ENCODE measurements around the gene ABCC9.
"Not testable (repeated sequence)": the region's sequence is repeated elsewhere in the genome, so short reads cannot be mapped to it uniquely, and the experiment has no call there.

Gene ABCC9

DNA sequence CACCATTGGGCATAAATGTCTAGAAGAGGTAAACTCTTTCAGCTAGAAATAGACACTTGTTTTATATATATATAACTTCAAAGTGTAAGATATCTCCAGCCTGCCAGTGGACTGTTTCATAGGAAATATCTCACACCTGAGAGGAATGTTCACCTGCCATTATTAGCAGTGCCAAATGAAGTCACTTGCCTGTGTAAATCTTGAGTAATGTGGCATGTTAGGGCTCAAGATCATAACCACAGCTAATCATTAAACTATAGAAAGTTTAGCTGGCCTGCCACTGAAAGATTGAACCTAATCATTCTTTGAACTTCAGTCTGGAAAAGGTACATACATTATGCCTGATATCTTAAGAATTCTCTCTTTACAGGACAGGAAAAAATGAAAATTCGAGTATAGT is 141.2 kb downstream of the ABCC9 start:
- no peaks in the 10 kb centered on the region for H3K9me3 ChIP-seq (ENCODE audit: insufficient read depth, low read length)
- no peaks in the 10 kb centered on the region for H3K79me2 ChIP-seq (ENCODE audit: insufficient read depth, low read length)
- no peaks in the 10 kb centered on the region for H3K27me3 ChIP-seq (ENCODE audit: low read length)
- no peak overlapping the region for H3K4me3 ChIP-seq (ENCODE audit: insufficient read depth, low read length, poor library complexity, severe bottlenecking)
- H3K9me2 ChIP-seq (replicated peaks; ENCODE audit: insufficient read depth, low read length): no peaks in the 10 kb centered on the region
- TF ChIP-seq EZH2phosphoT487 (conservative IDR thresholded peaks at IDR 0.05; ENCODE audit: low read length): no peak
- TF ChIP-seq, protein P1, sequence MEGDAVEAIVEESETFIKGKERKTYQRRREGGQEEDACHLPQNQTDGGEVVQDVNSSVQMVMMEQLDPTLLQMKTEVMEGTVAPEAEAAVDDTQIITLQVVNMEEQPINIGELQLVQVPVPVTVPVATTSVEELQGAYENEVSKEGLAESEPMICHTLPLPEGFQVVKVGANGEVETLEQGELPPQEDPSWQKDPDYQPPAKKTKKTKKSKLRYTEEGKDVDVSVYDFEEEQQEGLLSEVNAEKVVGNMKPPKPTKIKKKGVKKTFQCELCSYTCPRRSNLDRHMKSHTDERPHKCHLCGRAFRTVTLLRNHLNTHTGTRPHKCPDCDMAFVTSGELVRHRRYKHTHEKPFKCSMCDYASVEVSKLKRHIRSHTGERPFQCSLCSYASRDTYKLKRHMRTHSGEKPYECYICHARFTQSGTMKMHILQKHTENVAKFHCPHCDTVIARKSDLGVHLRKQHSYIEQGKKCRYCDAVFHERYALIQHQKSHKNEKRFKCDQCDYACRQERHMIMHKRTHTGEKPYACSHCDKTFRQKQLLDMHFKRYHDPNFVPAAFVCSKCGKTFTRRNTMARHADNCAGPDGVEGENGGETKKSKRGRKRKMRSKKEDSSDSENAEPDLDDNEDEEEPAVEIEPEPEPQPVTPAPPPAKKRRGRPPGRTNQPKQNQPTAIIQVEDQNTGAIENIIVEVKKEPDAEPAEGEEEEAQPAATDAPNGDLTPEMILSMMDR (IDR thresholded peaks at IDR 0.05; ENCODE audit: insufficient read depth, low read length, poor library complexity, severe bottlenecking): no peak
- no peaks in the 10 kb centered on the region for H3F3A ChIP-seq (ENCODE audit: insufficient read depth)
- no peak overlapping the region for H3K9ac ChIP-seq (ENCODE audit: low read length)
- no peaks in the 10 kb centered on the region for H3K36me3 ChIP-seq (ENCODE audit: low read length)
- H4K20me1 ChIP-seq (ENCODE audit: low read depth, low read length): no peaks in the 10 kb centered on the region
- no peak overlapping the region for H2AFZ ChIP-seq (ENCODE audit: low read depth, low read length, severe bottlenecking)
- no peak overlapping the region for H3K4me2 ChIP-seq (ENCODE audit: low read depth, low read length, poor library complexity, severe bottlenecking)
- H3K27ac ChIP-seq (ENCODE audit: low read depth, low read length): no peak overlapping the region

DNA sequence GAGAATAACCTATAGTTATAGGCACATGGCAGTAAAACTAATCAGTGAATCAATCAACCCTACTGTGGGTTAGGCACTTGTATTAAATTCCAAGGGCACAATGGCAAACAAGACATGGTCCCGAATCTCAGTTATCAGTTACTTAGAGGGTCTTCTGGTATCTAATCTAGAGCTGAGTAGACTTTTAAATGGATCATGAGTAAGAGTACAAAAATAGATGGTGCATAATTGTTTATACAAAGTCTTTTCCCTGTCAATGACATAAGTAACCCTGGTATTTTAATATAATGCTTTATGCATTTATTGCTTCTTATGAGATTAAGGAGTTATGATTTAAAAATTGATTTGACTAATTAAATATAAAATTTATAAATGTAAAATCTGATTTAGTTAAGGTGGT is 143.7 kb downstream of the ABCC9 start:
- H3K4me3 ChIP-seq (ENCODE audit: insufficient read depth, low read length, poor library complexity, severe bottlenecking): no peak overlapping the region
- H3K9ac ChIP-seq (ENCODE audit: low read length): no peak overlapping the region
- no peaks in the 10 kb centered on the region for H3K79me2 ChIP-seq (ENCODE audit: insufficient read depth, low read length)
- H4K20me1 ChIP-seq (ENCODE audit: low read depth, low read length): no peaks in the 10 kb centered on the region
- H3K27me3 ChIP-seq (ENCODE audit: low read length): no peaks in the 10 kb centered on the region
- H3K4me2 ChIP-seq (ENCODE audit: low read depth, low read length, poor library complexity, severe bottlenecking): no peak overlapping the region
- H3K27ac ChIP-seq (ENCODE audit: low read depth, low read length): no peak overlapping the region
- no peaks in the 10 kb centered on the region for H3K9me3 ChIP-seq (ENCODE audit: insufficient read depth, low read length)
- H3K36me3 ChIP-seq (ENCODE audit: low read length): no peaks in the 10 kb centered on the region
- no peak overlapping the region for H2AFZ ChIP-seq (ENCODE audit: low read depth, low read length, severe bottlenecking)
- TF ChIP-seq, protein P1 (IDR thresholded peaks at IDR 0.05; ENCODE audit: insufficient read depth, low read length, poor library complexity, severe bottlenecking): no peak
- no peak for TF ChIP-seq EZH2phosphoT487 (conservative IDR thresholded peaks at IDR 0.05; ENCODE audit: low read length)
- H3F3A ChIP-seq (ENCODE audit: insufficient read depth): no peaks in the 10 kb centered on the region
- no peaks in the 10 kb centered on the region for H3K9me2 ChIP-seq (replicated peaks; ENCODE audit: insufficient read depth, low read length)

DNA sequence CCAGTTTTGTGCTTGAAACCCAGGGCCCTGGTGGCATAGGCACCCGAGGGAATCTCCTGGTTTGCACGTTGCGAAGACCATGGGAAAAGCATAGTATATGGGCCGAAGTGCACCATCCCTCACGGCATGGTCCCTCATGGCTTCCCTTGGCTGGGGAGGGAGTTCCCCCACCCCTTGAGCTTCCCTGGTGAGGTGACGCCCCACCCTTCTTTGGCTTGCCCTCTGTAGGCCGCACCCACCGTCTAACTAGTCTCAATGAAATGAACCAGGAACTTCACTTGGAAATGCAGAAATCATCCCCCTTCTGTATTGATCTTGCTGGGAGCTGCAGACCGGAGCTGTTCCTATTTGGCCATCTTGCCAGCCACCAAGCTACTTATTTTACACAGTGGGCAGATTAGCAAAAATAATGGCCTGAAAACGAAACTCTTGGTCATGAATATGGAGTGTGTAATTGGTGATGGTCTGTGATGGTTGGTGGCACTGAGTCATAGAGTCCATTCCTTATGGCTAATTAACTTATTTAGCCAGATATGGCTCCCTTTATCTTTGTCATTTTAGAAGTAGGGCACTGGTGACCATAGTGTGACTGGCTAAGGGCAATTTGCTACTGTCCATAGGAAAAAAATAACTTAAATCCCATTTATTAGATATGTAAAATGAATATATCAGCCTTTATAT is 145.4 kb downstream of the ABCC9 start:
- Histone ChIP-seq H3K27me3 (ENCODE audit: low read length) (no peaks in the 10 kb centered on the region), H3K27ac (ENCODE audit: low read depth, low read length) (no peak overlapping the region), H2AFZ (ENCODE audit: low read depth, low read length, severe bottlenecking) (no peak overlapping the region), H3K9me2 (replicated peaks; ENCODE audit: insufficient read depth, low read length) (no peaks in the 10 kb centered on the region), H3K9ac (ENCODE audit: low read length) (no peak overlapping the region), H3K79me2 (ENCODE audit: insufficient read depth, low read length) (no peaks in the 10 kb centered on the region), H3K4me3 (ENCODE audit: insufficient read depth, low read length, poor library complexity, severe bottlenecking) (no peak overlapping the region), H4K20me1 (ENCODE audit: low read depth, low read length) (no peaks in the 10 kb centered on the region), H3K36me3 (ENCODE audit: low read length) (no peaks in the 10 kb centered on the region), H3K9me3 (ENCODE audit: insufficient read depth, low read length) (no peaks in the 10 kb centered on the region), H3F3A (ENCODE audit: insufficient read depth) (no peaks in the 10 kb centered on the region), H3K4me2 (ENCODE audit: low read depth, low read length, poor library complexity, severe bottlenecking) (no peak overlapping the region)
- TF ChIP-seq, protein P1 (IDR thresholded peaks at IDR 0.05; ENCODE audit: insufficient read depth, low read length, poor library complexity, severe bottlenecking): no peak
- TF ChIP-seq EZH2phosphoT487 (conservative IDR thresholded peaks at IDR 0.05; ENCODE audit: low read length): no peak

DNA sequence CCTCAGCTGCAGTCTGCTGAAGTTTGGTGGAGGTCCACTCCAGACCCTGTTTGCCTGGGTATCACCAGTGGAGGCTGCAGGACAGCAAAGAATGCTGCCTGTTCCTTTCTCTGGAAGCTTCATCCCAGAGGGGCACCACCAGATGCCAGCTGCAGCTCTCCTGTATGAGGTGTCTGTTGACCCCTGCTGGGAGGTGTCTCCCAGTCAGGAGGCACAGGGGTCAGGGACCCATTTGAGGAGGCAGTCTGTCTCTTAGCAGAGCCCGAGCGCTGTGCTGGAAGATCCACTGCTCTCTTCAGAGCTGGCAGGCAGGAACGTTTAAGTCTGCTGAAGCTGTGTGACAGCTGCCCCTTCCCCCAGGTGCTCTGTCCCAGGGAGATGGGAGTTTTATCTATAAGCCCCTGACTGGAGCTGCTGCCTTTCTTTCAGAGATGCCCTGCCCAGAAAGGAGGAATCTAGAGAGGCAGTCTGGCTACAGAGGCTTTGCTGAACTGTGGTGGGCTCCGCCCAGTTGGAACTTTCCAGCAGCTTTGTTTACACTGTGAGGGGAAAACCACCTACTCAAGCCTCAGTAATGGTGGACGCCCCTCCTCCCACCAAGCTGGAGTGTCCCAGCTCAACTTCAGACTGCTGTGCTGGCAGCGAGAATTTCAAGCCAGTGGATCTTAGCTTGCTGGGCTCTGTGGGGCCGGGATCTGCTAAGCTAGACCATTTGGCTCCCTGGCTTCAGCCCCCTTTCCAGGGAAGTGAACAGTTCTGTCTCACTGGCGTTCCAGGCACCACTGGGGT is 146.2 kb downstream of the ABCC9 start:
- H3K79me2 ChIP-seq (ENCODE audit: insufficient read depth, low read length); H3K4me2 ChIP-seq (ENCODE audit: low read depth, low read length, poor library complexity, severe bottlenecking); H3K36me3 ChIP-seq (ENCODE audit: low read length); H3K9me2 ChIP-seq (replicated peaks; ENCODE audit: insufficient read depth, low read length); H2AFZ ChIP-seq (ENCODE audit: low read depth, low read length, severe bottlenecking); H3K27me3 ChIP-seq (ENCODE audit: low read length); H3K4me3 ChIP-seq (ENCODE audit: insufficient read depth, low read length, poor library complexity, severe bottlenecking); H3K9me3 ChIP-seq (ENCODE audit: insufficient read depth, low read length); H4K20me1 ChIP-seq (ENCODE audit: low read depth, low read length); H3K27ac ChIP-seq (ENCODE audit: low read depth, low read length); H3K9ac ChIP-seq (ENCODE audit: low read length); H3F3A ChIP-seq (ENCODE audit: insufficient read depth): not testable (repeated sequence)

DNA sequence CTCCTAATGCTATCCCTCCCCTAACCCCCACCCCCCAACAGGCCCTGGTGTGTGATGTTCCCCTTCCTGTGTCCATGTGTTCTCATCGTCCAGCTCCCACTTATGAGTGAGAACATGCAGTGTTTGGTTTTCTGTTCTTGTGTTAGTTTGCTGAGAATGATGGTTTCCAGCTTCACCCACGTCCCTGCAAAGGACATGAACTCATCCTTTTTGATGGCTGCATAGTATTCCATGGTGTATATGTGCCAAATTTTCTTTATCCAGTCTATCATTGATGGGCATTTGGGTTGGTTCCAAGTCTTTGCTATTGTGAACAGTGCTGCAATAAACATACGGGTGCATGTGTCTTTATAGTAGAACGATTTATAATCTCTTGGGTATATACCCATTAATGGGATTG is 151.5 kb downstream of the ABCC9 start:
- H3K4me2 ChIP-seq (ENCODE audit: low read depth, low read length, poor library complexity, severe bottlenecking); H3K36me3 ChIP-seq (ENCODE audit: low read length); H3F3A ChIP-seq (ENCODE audit: insufficient read depth); H4K20me1 ChIP-seq (ENCODE audit: low read depth, low read length); H3K79me2 ChIP-seq (ENCODE audit: insufficient read depth, low read length); H3K9ac ChIP-seq (ENCODE audit: low read length); H3K4me3 ChIP-seq (ENCODE audit: insufficient read depth, low read length, poor library complexity, severe bottlenecking); H2AFZ ChIP-seq (ENCODE audit: low read depth, low read length, severe bottlenecking); H3K27me3 ChIP-seq (ENCODE audit: low read length); H3K9me3 ChIP-seq (ENCODE audit: insufficient read depth, low read length); H3K9me2 ChIP-seq (replicated peaks; ENCODE audit: insufficient read depth, low read length); H3K27ac ChIP-seq (ENCODE audit: low read depth, low read length): not testable (repeated sequence)

All from SU-DHL-6 (cell line).